Embryonic facial prominence (tissue), 1 donor: ENCODE data around the gene PYGB.
"Not testable (repeated sequence)": the region's sequence is repeated elsewhere in the genome, so short reads cannot be mapped to it uniquely, and the experiment has no call there.

Experiments used
- DNase-seq: peaks from one replicate; pipeline ENCODE4 v3.0.0-alpha.2; 2016; ENCODE audit errors: extremely low spot score

PYGB gene

DNA sequence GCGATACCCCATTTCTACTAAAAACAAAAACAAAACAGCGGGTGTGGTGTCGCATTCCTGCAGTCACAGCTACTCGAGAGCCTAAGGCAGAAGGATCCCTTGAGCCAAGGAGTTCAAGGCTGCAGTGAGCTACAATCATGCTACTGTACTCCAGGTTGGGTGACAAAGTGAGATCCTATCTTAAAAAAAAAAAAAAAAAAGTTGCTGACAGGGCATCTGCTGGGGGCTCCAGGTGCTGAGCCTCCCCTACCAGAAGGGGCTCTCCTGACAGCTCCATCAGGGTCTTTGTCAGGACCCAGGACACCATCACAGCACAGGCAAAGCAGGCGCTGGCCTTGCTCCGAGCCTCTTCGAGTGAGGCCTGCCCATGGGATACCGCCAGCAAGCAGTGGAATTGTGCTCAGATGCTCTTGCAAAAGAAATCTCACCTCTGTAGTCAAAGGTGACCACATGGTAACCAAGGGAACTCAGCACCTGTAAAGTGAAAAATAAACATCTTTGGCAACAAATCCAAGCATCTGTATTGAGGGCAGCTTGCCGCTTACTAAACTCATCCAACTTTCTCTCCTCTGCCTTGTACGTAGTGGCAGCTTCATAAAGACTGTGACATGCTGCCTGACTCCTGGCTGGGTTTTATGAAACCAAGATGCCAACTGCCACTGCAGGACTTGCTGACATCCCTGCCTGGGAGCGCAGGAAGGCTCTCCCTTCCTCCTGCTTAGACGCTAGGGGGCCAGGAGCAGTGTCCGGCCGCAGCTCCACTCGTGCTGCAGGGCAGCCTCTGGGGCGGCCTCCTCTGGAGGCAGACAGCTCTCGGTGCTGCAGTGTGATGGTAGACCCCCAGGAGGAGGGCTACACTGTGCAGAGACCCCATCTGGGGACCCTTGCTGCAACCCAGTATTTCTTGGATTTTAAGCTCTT is 66.9 kb downstream of the PYGB start:
- DNase-seq, result no peak

DNA sequence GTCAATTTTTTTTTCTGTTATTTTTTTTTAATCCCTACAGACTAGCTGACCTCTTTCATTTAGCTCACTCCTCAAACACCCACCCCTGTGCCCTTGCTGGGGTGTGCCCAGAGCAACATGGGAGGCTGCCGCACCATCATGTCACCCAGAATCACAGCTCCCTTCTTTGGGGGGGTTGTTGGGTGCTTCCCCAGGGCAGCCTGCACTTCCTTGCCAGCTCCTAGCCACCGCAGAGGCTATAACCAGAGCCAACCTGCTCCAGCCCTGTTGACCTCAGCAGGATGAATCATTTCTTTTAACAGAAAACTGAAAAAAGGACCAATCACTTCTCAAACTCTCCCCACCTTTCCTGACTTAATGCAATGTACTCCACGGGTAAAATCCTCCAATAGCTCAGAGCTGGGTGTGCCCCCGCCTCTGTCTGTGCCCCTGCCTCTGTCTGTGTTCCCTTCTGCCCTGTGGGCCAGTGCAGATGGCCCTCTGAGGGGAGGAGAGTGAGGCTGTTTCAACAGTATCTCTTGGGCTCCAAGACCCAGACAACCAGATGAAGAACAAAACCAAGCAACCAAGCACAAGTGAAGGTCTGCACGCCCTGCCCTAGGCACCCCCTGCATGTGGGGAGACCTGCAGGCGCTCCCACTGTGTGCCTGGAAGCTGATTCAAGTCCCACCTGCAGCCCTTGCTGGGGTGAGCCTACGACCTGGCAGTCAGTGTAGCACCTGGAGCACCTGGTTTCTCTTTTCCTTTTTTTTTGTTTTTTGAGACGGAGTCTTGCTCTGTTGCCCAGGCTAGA is 67.7 kb downstream of the PYGB start:
- DNase-seq, result no peak

DNA sequence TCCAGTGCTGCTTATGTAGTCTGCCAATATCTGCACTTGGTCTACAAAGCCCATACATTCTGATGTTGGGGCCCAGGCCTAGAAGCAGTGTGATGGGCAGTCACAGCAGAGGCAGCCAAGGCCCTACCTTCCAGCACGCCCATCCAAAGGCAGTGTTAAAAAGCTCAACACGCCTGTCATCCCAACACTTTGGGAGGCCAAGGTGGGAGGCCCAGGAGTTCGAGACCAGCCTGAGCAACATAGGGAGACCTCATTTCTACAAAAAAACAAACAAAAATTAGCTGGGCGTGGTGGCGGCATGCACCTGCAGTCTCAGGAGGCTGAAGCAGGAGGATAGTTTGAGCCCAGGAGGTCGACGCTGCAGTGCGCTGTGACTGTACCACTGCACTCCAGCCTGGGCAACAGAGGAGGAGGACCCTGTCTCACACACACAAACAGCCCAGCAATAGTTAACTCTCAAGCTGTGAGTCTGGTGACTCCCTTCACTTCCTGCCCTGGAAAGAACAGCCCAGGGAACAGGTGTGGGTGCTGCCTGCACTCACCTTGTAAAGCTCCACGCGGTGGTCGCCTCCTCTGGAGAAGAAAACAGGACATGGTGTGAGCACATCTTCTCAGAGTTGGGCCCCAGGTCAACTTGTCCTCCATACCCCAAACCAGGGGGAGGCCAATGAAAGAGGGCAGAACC is 68.8 kb downstream of the PYGB start:
- DNase-seq, result no peak

DNA sequence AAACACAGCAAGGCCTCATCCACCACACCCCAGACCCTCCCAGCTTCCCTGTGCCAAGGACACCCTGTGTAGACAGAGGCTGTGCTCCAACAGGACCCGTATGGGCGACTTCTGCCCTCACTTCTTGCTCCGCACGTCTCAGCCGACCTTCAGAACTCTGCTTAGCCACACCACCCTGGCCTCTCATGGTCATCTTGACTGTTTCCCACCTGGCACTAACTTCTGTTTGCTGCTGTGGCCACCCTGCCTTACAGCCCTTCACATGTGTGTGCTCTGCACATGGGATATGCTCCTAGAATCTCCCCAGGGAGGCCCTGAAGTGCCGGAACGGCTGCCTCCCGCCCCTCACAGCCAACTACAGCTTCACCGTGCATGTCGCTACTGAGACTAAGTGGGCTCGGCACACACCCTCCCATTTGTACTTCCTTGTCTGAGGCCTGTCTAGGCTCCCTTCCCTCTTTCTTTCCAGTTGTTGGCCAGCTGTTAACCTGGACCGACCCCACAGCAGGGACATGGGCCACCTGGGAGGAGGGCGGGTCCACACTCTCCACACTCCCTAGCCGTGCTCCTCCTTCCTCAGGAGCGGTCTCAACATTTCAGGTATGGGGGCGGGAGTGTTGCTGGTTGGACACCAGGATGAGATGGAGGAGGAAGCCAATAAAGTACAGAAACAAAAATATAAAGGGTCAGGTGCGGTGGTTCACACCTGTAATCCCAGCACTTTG is 69.6 kb downstream of the PYGB start:
- no peak for DNase-seq

DNA sequence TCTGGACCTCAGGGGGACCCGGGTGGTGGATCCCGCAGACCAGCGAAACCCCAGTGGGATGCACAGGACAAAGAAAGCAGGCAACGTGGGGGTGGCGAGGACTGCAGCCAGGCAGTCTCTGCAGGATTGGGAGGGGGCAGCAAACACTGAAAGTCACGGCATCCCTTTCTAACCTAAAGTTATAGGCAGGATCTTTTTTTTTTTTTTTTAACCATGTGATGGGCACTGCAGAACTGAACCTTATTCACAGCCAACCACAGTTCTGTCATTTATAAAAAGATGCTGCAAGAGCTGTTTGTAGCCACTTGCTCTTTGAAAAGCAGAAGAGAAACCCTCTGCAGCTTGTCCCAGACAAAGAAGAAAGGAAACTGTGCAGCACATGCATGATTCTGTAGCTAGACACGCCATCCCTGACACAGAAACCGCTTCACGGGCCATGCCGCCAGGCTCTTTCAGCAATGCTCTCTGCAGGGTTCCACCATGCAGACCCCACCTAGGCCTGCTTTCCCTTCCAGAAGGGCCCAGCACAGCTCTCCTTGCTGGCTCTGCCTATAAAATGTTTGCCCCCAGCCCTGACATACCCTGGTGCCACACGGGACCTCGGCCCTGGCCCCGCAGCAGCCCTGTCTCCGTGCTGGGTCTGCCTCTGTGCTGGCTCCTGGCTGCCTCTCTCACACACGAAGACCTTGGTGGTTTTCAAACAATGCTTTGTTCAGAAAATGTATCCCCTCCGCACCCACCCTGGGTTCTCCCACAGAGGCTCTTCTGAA is 70.8 kb downstream of the PYGB start:
- DNase-seq, result no peak

DNA sequence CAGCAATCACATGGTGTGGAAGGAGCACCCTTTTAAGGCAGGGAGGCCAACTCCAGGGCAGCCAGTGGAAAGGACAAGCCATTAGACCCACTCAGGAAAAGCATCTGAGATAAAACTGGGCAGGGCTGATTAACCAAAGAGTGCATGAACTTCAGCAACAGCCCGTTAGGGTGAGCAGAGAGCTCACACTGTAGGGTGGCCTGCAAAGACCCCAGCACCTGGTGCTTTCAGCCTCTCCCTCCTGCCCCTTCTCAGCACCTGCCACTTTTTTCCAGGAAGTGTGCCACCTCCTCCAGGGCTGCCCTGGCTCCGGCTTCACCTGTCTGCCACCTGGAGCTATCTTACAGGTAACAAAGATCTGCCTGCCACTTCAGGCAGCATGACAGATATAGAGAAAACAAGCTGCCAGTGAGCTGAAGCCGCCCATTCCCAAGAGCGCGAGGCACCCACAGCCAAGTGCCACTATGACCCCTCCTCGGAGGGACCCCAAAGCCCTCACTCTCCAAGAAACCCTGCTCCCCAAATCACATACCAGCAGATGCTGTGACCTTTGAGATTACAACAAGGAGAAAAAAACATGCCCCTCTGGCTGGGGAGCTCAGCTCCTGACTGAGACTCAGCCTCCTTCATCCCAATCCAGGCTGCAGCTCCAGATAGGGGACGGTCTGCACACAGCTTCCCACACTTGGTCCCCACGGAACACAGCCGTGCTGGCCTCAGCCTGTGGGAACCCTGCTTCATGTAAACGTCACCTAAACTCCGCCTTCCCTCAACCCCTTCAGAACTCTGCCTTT is 71.6 kb downstream of the PYGB start:
- no peak for DNase-seq

DNA sequence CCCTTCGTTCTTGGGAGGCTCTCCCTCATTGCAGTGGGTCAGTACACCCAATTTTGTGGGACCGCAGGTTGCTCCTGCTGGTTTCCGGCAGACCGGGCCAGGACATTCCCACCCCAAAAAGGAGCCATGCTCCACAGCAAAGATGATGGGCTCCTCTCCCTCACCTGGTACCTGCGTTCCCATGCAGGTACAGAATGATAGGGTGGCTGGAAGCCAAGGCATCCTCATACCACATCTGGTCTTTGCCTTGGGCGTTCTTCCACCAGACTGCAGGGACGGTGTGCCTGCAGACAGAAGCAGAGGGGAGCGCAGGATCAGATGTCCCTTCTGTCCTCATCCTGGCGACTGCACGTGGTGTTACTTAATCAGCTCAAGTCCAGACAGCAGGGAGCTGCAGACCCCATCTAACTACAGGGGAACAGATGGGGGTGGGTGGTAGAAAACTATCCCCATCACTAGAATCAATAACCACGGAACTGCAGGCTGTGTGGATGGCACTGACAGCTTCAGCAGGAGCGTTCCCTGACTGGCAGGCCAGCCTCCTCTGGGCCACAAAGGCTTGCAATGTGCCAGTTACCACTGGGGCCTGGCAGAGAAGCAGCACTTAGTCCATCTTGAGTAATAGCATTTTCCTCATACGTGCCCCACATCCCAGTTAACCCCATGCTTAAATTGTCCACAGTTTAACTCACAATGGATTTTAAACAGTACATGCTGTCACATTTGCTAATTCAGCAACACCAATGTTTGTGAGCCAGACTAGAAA is 72.3 kb downstream of the PYGB start:
- no peak for DNase-seq

DNA sequence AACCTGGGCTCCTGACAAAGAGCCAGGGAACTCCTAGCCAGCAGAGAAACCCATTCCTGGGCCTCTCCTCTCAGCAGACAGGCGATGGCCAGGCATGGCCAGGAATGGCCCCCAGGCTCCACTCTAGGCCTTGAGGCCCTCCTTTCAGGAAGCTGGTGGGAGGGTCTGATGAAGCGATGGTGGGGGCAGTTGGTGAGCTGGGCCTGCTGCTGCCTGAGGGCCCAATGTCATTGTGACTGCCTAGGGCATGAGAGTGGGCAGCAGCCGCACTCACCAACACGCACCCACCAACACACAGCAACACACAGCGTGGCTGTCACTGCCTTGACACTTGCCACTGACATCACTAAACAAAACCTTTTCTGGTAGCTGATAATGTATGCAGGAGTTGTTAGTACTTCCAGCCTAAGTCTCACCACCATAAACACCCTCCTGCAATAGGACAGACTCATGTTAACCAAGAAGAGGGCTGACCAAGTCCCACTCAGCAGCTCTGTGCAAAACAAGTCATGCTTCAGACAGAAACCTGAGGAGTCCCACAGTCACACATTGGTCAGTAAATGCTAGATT is 73.5 kb downstream of the PYGB start:
- no peak for DNase-seq

DNA sequence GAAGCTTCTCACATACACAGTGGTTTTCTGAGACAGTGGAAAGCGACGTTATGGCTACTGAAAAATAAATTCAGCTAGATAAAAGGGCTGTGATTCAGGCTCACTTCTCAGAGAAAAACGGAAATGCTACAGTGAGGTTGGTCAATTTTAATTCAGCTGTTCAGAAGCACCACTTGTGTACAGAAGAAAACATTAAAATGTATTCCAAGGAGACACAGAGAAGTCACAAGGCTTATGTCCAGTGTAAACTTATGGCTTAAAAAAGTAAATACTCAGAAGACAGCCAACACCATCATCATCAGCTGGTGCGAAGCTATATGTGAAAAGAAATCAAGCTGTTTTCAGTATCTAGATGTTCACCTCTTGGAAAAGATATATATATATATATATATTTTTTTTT is 74.1 kb downstream of the PYGB start:
- no peak for DNase-seq

DNA sequence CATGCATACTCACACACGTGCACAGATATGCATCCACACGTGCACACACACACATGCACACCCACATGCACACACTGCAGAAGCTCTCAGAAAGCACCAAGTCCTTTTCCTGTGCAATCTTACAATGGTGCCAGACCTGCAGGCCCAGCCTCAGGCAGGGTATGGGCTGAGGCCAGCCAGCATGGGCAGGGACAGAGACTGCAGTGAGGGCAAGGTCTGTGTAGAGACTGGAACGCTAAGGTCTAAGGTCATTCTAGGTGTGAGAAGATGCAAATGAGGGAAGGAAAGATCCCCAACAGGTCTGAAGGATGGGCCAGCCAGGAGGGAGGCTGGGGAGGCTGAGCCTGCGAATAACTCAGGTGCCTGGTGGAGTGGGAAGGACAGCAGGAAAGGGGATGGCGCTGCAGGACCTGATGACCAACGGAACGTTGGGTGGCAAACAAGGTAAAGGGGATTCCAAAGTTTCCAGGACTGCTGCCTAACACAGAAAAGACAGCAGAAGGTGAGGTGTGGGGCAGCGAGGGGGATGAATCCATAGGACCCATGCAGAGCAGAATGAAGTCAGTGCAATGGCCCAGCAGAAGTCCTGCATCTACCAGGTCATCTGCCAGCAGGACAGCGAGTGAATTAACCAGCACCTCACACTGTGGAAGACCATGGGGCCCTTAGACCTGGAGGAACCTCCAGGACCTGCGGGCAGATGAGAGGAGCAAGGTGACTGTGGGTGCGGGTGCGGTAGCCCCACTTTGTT is 75.8 kb downstream of the PYGB start:
- DNase-seq, result no peak

DNA sequence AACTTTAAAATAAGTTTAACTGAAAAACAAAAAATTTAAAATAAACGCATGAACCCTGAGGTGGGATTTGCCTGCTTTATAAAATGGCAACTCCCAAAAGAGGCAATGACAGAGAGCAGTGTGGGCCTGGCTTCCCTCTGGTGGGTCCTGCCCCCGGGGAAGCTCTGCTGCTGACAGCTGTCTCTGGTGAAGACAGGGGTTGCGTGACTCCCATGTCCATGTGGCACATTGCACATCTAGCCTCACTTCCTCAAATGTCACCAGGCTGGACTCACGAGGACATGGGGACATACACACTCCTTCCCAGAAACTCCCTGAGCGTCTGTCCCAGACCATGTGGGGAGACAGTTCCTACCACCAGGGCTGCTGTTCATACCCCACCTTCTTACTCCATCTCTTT is 76.5 kb downstream of the PYGB start:
- DNase-seq, result no peak

DNA sequence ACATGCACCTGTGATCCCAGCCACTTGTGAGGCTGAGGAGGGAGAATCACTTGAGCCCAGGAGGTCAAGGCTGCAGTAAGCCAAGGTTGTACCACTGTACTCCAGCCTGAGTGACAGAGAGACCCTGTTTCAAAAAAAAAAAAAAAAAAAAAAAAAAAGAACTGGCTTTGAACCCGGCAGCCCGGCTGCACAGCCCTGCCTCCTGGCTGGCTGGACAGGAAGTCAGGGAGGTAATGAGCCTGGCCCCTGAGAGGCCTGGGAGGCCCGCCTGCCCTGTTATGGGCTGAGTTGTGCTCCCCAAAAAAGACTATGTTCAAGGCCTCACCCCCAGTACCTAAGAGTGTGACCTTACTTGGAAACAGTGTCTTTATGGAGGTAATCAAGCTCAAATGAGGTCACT is 77.2 kb downstream of the PYGB start:
- no peak for DNase-seq

DNA sequence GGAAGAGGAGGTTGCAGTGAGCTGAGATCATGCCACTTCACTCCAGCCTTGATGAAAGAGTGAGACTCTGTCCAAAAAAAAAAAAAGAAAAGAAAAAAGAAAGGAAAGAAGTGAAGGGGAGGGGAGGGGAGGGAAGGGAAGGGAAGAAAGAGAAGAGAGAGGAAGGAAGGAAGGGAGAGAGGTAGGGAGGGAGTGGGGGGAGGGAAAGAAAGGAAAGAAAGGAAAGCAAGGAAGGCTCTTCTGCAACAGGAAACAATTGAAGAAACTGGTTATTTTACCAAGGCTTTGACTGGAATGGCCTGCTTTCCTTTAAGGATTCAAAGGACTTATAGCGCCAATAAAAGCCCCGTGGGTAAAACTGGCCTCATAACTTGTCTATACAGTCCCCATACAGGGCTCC is 78.1 kb downstream of the PYGB start:
- DNase-seq, result no peak

DNA sequence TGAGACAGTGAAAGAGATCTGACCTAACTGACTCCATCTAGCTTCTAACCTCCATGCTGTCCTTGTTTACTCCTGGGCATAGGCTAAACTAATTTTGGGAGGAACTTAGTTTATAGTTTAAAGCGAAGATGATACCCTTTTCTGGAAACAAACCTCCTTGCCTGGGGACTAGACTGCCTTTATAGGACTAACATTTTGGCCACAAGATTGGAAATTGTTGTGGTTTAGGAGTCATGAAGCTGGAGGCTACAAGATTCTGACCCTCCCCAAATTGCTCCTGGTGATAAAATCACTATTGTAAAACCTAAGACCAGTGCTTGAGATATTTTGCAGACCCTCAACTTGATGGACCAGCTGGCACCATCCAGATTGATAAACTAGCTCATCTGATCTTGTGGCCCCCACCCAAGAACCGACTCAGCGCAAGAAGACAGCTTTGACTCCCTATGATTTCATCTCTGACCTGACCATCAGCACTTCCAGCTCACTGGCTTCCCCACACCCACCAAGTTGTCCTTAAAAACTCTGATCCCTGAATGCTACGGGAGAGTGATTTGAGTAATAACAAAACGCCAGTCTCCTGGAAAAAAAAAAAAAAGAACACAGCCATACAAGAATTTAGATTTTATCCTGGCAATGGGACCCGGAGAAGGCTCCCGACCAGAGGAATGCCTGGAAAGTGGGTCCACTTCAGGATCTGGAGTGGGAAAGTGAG is 79.8 kb downstream of the PYGB start:
- no peak for DNase-seq

DNA sequence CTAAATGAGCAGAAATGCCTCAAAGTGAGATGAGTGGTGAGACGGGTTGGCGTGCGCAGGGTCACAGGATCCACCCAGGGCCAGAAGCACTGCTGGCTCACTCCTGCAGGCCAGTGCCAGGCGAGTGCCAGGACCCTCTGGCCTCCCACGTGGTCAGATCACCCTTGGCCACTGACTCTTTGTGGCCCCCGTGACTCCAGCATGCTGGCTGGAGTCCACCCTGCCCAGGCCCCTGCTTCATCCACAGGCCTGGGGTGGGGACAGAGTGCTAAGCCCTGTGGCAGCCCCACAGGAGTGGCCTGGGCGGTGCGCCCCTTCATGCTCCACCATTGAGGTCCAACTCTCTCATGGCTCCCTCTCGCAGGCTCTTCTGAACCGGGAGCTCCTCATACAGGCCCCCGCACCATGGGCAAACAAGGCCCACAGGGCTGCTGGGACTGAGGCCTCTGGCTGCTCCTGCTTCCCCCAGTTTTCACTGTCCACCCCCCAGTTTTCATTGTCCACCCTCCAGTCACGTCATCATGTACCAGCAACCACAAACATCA is 81.1 kb downstream of the PYGB start:
- DNase-seq, result no peak

DNA sequence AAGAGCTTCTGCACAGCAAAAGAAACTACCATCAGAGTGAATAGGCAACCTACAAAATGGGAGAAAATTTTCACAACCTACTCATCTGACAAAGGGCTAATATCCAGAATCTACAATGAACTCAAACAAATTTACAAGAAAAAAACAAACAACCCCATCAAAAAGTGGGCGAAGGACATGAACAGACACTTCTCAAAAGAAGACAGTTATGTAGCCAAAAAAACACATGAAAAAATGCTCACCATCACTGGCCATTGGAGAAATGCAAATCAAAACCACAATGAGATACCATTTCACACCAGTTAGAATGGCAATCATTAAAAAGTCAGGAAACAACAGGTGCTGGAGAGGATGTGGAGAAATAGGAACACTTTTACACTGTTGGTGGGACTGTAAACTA is 87.1 kb downstream of the PYGB start:
- DNase-seq, result not testable (repeated sequence)
